Neuron (in vitro differentiated cells): ENCODE results near the gene SMYD1.

Experiments
- H2AFZ ChIP-seq: one replicate; pipeline ENCODE4 v1.6.1; 2013; ENCODE audit warnings: low read depth, mild to moderate bottlenecking, inconsistent platforms, low read length, moderate library complexity
- H3K27me3 ChIP-seq: one replicate; pipeline ENCODE4 v1.6.1; 2013; ENCODE audit warnings: low read length; ENCODE audit not compliant: insufficient read depth
- H3K36me3 ChIP-seq: one replicate; pipeline ENCODE4 v1.6.1; 2013; ENCODE audit warnings: low read length; ENCODE audit not compliant: insufficient read depth
- H3K4me1 ChIP-seq: one replicate; pipeline ENCODE4 v1.6.1; 2013; ENCODE audit warnings: low read length; ENCODE audit not compliant: insufficient read depth
- H3K4me3 ChIP-seq: 2 replicates; pipeline ENCODE4 v1.5.1; 2013; ENCODE audit warnings: mild to moderate bottlenecking, low read length, moderate library complexity
- H3K9me3 ChIP-seq: one replicate; pipeline ENCODE4 v1.6.1; 2013; ENCODE audit warnings: low read length

The SMYD1 gene

DNA sequence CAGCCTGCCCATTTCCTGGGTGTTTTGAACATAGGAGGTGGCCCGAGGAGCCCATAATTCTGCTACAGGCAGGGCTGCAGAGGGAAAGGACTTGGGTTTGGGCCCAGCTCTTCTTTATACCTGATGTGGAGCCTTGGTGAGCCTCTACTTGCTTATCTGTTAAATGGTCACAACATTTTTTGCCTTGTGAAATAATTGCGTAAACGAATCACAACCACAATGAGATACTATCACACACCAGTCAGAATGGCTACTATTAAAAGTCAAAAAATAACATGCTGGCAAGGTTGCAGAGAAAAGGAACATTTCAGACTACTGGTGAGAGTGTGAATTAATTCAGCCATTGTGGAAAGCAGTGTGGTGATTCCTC is 64.4 kb downstream of the SMYD1 start:
- no peaks in the 10 kb centered on the region for H3K27me3 ChIP-seq
- no peak overlapping the region for H3K4me3 ChIP-seq
- no peaks in the 10 kb centered on the region for H3K9me3 ChIP-seq
- H3K4me1 ChIP-seq = no peaks in the 10 kb centered on the region
- H3K36me3 ChIP-seq = no peaks in the 10 kb centered on the region
- H2AFZ ChIP-seq = no peak overlapping the region

DNA sequence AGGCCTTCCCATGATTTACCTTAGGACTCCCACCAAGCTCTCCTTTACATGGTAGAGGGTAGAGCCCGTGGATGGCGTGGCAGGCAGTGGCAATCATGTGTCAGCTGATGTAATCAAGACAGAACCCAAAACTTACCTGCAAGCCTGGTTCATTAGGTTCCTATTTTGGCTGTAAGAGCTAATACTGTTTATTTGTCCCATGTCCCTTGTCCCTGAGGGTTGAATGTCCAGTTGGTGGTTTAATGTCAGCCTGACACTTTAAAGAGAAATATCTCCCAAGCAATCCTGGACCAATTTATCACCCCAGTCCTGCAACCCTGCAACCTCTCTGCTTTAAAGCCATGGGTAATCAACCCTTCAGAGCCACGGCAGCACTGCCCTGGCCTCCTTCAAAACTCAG is 66.2 kb downstream of the SMYD1 start:
- Histone ChIP-seq H3K27me3 (no peaks in the 10 kb centered on the region), H2AFZ (no peak overlapping the region), H3K36me3 (no peaks in the 10 kb centered on the region)

DNA sequence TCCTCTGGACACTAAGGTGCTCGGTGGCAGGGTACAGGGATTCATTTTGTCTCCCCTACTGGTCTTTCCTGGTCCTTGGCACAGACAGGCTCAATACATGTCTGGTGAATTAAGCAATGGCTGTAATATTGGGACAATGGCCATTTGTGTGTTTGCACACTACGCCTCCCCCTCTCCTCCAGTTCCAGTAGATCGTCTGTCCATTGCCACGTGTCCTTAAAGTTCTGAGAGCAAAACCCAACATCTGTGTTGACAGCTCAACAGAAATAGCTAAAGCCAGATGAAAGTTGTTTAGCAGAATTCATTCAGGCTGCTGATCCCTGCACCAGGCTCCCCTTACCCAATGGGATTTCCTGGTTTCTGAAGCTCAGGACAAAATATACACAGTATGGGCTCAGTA is 69.2 kb downstream of the SMYD1 start:
- Histone ChIP-seq H2AFZ (no peak overlapping the region), H3K36me3 (no peaks in the 10 kb centered on the region), H3K4me1 (no peaks in the 10 kb centered on the region), H3K9me3 (no peaks in the 10 kb centered on the region), H3K27me3 (no peaks in the 10 kb centered on the region), H3K4me3 (no peak overlapping the region)

More for the DNA sequence above, 66.2 kb downstream of the SMYD1 start:
- no peaks in the 10 kb centered on the region for H3K4me1 ChIP-seq
- H3K9me3 ChIP-seq = no peaks in the 10 kb centered on the region
- no peak overlapping the region for H3K4me3 ChIP-seq

- Histone ChIP-seq H2AFZ (no peak overlapping the region), H3K9me3 (no peaks in the 10 kb centered on the region), H3K27me3 (no peaks in the 10 kb centered on the region), H3K36me3 (no peaks in the 10 kb centered on the region), H3K4me1 (no peaks in the 10 kb centered on the region), H3K4me3 (no peak overlapping the region)
Measured at GRCh38 chr2:88137833-88138232, 70.2 kb downstream of the SMYD1 start.

DNA sequence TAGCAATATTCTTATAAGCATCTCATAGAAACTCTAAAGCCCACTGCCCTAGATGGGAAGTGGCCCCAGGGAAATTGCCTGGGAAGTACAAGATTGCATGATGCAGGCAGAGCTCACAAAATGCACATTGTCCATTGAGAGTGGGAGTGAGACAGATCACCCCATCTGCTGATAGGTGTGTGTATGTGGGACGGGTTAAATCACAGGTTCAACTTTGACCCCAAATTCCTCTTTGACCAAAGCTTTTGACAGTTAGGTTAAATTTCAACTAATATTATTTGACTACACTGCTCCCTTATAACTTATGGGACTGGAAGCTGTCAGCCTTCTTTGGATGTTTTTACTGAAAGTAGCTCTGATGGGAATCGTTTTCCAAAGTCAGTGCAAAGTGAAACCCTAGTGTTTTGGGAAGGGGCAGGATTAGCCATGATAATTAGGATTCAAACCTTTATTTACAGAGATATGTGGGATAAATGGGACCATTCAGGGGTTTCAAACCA is 71.6 kb downstream of the SMYD1 start:
- no peaks in the 10 kb centered on the region for H3K27me3 ChIP-seq
- H2AFZ ChIP-seq = no peak overlapping the region
- H3K36me3 ChIP-seq = no peaks in the 10 kb centered on the region
- no peaks in the 10 kb centered on the region for H3K4me1 ChIP-seq
- no peaks in the 10 kb centered on the region for H3K9me3 ChIP-seq
- no peak overlapping the region for H3K4me3 ChIP-seq

DNA sequence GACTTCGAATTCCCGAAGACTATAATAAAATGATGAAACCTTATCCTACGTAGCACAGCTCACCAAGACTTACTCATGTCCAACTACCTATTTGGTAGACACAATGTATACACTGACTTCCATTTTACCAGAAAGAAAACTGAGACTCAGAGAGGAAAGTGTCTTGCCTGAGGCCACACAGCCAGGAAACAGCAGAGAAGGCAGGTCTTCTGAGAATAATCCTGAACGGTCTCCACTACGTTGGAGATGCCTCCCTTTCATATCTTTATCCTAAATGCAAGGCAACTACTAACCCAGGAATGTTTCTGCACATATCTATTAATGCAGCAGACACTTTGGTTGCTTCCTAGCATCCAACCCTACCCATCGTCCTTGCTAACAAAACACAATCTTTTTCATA is 72.2 kb downstream of the SMYD1 start:
- Histone ChIP-seq H3K9me3 (no peaks in the 10 kb centered on the region), H3K36me3 (no peaks in the 10 kb centered on the region), H2AFZ (no peak overlapping the region), H3K27me3 (no peaks in the 10 kb centered on the region), H3K4me1 (no peaks in the 10 kb centered on the region), H3K4me3 (no peak overlapping the region)

DNA sequence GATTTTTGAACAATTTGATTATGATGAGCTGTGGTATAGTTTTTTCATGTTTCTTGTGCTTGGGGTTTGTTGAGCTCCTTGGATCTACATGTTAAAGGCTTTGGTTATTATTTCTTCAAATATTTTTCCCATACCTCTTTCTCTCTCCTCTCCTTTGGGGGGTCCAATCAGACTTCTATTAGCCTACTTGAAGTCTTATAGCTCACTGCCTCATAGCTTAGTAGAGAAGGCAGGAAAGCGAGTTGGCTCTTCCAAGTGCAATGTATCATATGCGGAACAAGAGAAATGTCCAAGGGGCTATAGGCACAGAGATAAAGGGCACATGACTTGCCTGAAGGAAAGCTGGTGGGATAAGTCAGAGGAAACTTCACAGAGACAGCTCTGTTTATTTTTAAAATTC is 74.3 kb downstream of the SMYD1 start:
- Histone ChIP-seq H3K4me1 (no peaks in the 10 kb centered on the region), H3K9me3 (no peaks in the 10 kb centered on the region), H3K36me3 (no peaks in the 10 kb centered on the region), H3K4me3 (no peak overlapping the region), H2AFZ (no peak overlapping the region), H3K27me3 (no peaks in the 10 kb centered on the region)

- Histone ChIP-seq H2AFZ (no peak overlapping the region), H3K4me3 (no peak overlapping the region), H3K36me3 (no peaks in the 10 kb centered on the region)
Measured at GRCh38 chr2:88144271-88144670, 76.6 kb downstream of the SMYD1 start.

GRCh38 chr2:88144914-88145497 is 77.4 kb downstream of the SMYD1 start:
- Histone ChIP-seq H3K4me3 (no peak overlapping the region), H3K4me1 (no peaks in the 10 kb centered on the region), H3K36me3 (no peaks in the 10 kb centered on the region), H3K9me3 (no peaks in the 10 kb centered on the region), H3K27me3 (no peaks in the 10 kb centered on the region), H2AFZ (no peak overlapping the region)

More at GRCh38 chr2:88144271-88144670, 76.6 kb downstream of the SMYD1 start:
- Histone ChIP-seq H3K4me1 (no peaks in the 10 kb centered on the region), H3K9me3 (no peaks in the 10 kb centered on the region), H3K27me3 (no peaks in the 10 kb centered on the region)

DNA sequence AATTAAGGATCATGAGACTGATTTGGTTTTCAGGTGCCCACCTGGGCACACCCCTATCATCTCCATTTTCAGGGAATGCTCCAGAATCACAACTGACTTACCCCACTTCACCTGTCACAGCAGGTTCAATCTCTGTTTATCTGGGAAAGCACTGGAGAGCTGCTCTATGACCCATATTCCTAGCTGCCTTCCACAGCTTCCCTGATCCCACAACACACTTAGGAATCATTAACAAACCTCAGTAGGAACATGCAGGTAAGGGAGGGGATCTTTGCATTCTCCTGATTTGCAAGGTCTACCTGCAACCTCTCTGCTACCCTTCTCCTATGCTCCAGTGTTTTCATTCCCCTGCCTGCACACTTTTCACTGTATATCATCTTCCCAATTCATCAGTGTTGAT is 79.0 kb downstream of the SMYD1 start:
- Histone ChIP-seq H3K4me3 (no peak overlapping the region), H3K36me3 (no peaks in the 10 kb centered on the region), H3K27me3 (no peaks in the 10 kb centered on the region), H3K4me1 (no peaks in the 10 kb centered on the region), H2AFZ (no peak overlapping the region), H3K9me3 (no peaks in the 10 kb centered on the region)

- Histone ChIP-seq H2AFZ (no peak overlapping the region), H3K4me1 (no peaks in the 10 kb centered on the region), H3K4me3 (no peak overlapping the region)
Measured at GRCh38 chr2:88147145-88147544, 79.5 kb downstream of the SMYD1 start.

DNA sequence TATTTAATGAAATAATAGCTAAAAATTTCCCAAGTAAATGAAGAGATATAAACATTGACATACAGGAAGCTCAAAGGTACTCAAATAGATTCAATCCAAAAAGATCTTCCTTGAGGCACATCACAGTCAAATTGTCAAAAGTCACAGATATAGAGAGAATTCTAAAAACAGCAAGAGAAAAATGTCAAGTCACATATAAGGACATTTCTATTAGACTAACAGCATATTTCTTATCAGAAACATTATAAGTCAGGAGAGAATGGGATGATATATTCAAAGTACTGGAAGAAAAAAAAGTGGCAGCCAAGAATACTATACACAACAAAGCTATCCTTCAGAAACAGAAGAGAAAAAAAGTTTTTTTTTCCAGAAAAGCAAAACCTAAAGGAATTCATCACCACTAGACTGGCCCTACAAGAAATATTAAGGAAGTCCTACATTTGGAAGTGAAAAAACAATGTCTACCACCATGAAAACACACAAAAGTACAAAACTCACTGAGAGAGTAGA is 81.4 kb downstream of the SMYD1 start:
- Histone ChIP-seq H3K9me3 (no peaks in the 10 kb centered on the region), H3K4me3 (no peak overlapping the region), H2AFZ (no peak overlapping the region), H3K36me3 (no peaks in the 10 kb centered on the region), H3K27me3 (no peaks in the 10 kb centered on the region), H3K4me1 (no peaks in the 10 kb centered on the region)

More at GRCh38 chr2:88147145-88147544, 79.5 kb downstream of the SMYD1 start:
- Histone ChIP-seq H3K27me3 (no peaks in the 10 kb centered on the region), H3K9me3 (no peaks in the 10 kb centered on the region), H3K36me3 (no peaks in the 10 kb centered on the region)

DNA sequence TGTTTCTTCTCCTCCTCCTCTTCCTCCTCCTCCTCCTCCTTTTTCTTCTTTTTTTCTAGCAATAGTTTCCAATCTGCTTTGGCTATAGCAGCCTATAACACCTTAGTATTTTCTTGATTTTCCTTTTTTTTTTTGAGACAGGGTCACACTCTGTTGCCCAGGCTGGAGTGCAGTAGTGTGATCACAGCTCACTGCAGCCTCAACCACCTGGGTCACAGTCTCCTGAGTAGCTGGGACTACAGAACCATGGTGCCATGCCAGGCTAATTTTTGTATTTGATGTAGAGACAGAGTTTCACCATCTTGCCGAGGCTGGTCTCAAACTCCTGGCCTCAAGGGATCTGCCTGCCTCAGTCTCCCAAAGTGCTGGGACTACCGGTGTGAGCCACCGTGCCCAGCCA is 91.9 kb downstream of the SMYD1 start:
- Histone ChIP-seq H2AFZ (no peak overlapping the region), H3K4me1 (no peaks in the 10 kb centered on the region), H3K27me3 (peaks cover 2% of the 10 kb centered on the region), H3K9me3 (no peaks in the 10 kb centered on the region), H3K36me3 (no peaks in the 10 kb centered on the region), H3K4me3 (no peak overlapping the region)

DNA sequence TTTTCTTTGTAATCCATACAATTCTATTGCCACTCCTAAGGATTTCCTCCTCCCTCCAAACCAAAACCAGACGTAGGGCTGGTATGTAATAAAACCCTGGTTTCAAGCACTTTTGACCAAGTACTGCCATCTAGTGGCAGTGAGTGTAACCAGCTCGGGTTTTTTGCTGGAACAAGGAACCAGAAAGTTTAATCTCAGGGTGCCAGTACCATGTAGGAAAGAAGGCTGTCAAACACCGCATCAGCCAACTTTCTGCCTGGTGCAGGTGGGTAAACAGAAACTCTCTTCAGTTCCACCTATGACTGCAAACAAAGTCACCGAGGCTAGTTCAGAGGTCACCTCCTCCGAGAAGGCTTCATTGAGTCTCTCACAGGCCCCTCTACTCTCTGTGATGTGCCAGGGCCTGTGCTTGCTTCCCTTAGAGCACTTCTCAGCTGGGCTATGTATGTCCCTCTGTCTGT is 92.4 kb downstream of the SMYD1 start:
- Histone ChIP-seq H3K9me3 (no peaks in the 10 kb centered on the region), H3K27me3 (peaks cover 2% of the 10 kb centered on the region), H3K4me1 (no peaks in the 10 kb centered on the region), H2AFZ (no peak overlapping the region), H3K36me3 (no peaks in the 10 kb centered on the region), H3K4me3 (no peak overlapping the region)
